Stimulated activated effector memory CD8-positive, alpha-beta T cell treated with anti-CD3 and anti-CD28 coated beads, Interleukin-12 subunit alpha, Interleukin-12 subunit beta, amount 100 ng/mL, for 72 hours (primary cell): ENCODE measurements around the gene SIX1.

Experiments used
- ATAC-seq: fragments of 150-1000 bp; cut with Tn5 transposase; 2 replicates; pipeline ENCODE4 v1.10.0; 2021
- DNase-seq, 2 donors: peaks; one replicate each; pipeline ENCODE4 v3.0.0; 2021 to 2022; ENCODE audit warnings: low spot score in 2 of 2
- H3K27ac Mint-ChIP-seq: one replicate; pipeline ENCODE4 v1.8.0; 2022; ENCODE audit warnings: mild to moderate bottlenecking, mixed read lengths
- H3K36me3 Mint-ChIP-seq: one replicate; pipeline ENCODE4 v1.8.0; 2022; ENCODE audit warnings: mild to moderate bottlenecking, mixed read lengths
- H3K4me1 Mint-ChIP-seq: one replicate; pipeline ENCODE4 v1.8.0; 2022; ENCODE audit warnings: mixed read lengths
- H3K4me3 Mint-ChIP-seq: one replicate; pipeline ENCODE4 v1.8.0; 2022; ENCODE audit warnings: mild to moderate bottlenecking, mixed read lengths
- H3K9me3 Mint-ChIP-seq: one replicate; pipeline ENCODE4 v1.8.0; 2022; ENCODE audit warnings: mixed read lengths

SIX1 gene

GRCh38 chr14:60636879-60637478, 12.3 kb downstream of the SIX1 start:
- Mint-ChIP-seq H3K27ac (no peak overlapping the region), H3K9me3 (no peaks in the 10 kb centered on the region), H3K36me3 (no peaks in the 10 kb centered on the region), H3K4me1 (peaks cover 16% of the 10 kb centered on the region), H3K4me3 (no peak overlapping the region)
- DNase-seq (no peak), ATAC-seq (no peak)

GRCh38 chr14:60634153-60634552, 15.1 kb downstream of the SIX1 start:
- H3K36me3 Mint-ChIP-seq: no peaks in the 10 kb centered on the region
- ATAC-seq: no peak
- no peak overlapping the region for H3K4me3 Mint-ChIP-seq
- peaks cover 10% of the 10 kb centered on the region for H3K4me1 Mint-ChIP-seq
- no peak for DNase-seq
- no peaks in the 10 kb centered on the region for H3K9me3 Mint-ChIP-seq
- H3K27ac Mint-ChIP-seq: no peak overlapping the region

- peak; percentile 58 for ATAC-seq
- Mint-ChIP-seq H3K4me1 (peaks cover 10% of the 10 kb centered on the region), H3K4me3 (no peak overlapping the region), H3K9me3 (no peaks in the 10 kb centered on the region), H3K27ac (no peak overlapping the region), H3K36me3 (no peaks in the 10 kb centered on the region)
- no peak for DNase-seq
These were observed 16.5 kb downstream of the SIX1 start for GRCh38 chr14:60632777-60633176.

GRCh38 chr14:60632257-60632656, 17.0 kb downstream of the SIX1 start:
- no peaks in the 10 kb centered on the region for H3K9me3 Mint-ChIP-seq
- ATAC-seq (peak; percentile 83), DNase-seq (no peak)
- no peaks in the 10 kb centered on the region for H3K36me3 Mint-ChIP-seq
- no peak overlapping the region for H3K27ac Mint-ChIP-seq
- H3K4me1 Mint-ChIP-seq: peaks cover 10% of the 10 kb centered on the region
- no peak overlapping the region for H3K4me3 Mint-ChIP-seq

- DNase-seq (no peak), ATAC-seq (no peak)
- H3K27ac Mint-ChIP-seq: no peak overlapping the region
- H3K36me3 Mint-ChIP-seq: no peaks in the 10 kb centered on the region
- H3K4me3 Mint-ChIP-seq: no peak overlapping the region
- peaks cover 10% of the 10 kb centered on the region for H3K4me1 Mint-ChIP-seq
- H3K9me3 Mint-ChIP-seq: no peaks in the 10 kb centered on the region
These were observed 17.4 kb downstream of the SIX1 start for GRCh38 chr14:60631842-60632241.

- no peaks in the 10 kb centered on the region for H3K36me3 Mint-ChIP-seq
- H3K4me3 Mint-ChIP-seq: no peak overlapping the region
- H3K27ac Mint-ChIP-seq: no peak overlapping the region
- DNase-seq (no peak), ATAC-seq (no peak)
- H3K9me3 Mint-ChIP-seq: no peaks in the 10 kb centered on the region
- H3K4me1 Mint-ChIP-seq: peaks cover 10% of the 10 kb centered on the region
These were observed 19.1 kb downstream of the SIX1 start for GRCh38 chr14:60630129-60630528.

- Mint-ChIP-seq H3K4me1 (peaks cover 10% of the 10 kb centered on the region), H3K4me3 (no peak overlapping the region), H3K9me3 (no peaks in the 10 kb centered on the region), H3K27ac (no peak overlapping the region), H3K36me3 (no peaks in the 10 kb centered on the region)
- DNase-seq (no peak), ATAC-seq (no peak)
These were observed 20.4 kb downstream of the SIX1 start for GRCh38 chr14:60628892-60629291.

- Mint-ChIP-seq H3K4me3 (no peak overlapping the region), H3K36me3 (no peaks in the 10 kb centered on the region), H3K9me3 (no peaks in the 10 kb centered on the region), H3K4me1 (no peaks in the 10 kb centered on the region), H3K27ac (no peak overlapping the region)
- DNase-seq: no peak
- no peak for ATAC-seq
These were observed 26.4 kb downstream of the SIX1 start for GRCh38 chr14:60622917-60623257.

- DNase-seq (no peak), ATAC-seq (no peak)
- H3K4me3 Mint-ChIP-seq: no peak overlapping the region
- H3K4me1 Mint-ChIP-seq: no peaks in the 10 kb centered on the region
- H3K9me3 Mint-ChIP-seq: no peaks in the 10 kb centered on the region
- H3K27ac Mint-ChIP-seq: no peak overlapping the region
- no peaks in the 10 kb centered on the region for H3K36me3 Mint-ChIP-seq
These were observed 26.9 kb downstream of the SIX1 start for GRCh38 chr14:60622210-60622916.

- H3K36me3 Mint-ChIP-seq: no peaks in the 10 kb centered on the region
These were observed 27.9 kb downstream of the SIX1 start for GRCh38 chr14:60621386-60621785.

GRCh38 chr14:60618241-60618640, 31.0 kb downstream of the SIX1 start:
- H3K4me1 Mint-ChIP-seq: no peaks in the 10 kb centered on the region
- no peak overlapping the region for H3K4me3 Mint-ChIP-seq
- no peak overlapping the region for H3K27ac Mint-ChIP-seq
- no peaks in the 10 kb centered on the region for H3K9me3 Mint-ChIP-seq
- ATAC-seq: no peak
- no peak for DNase-seq
- H3K36me3 Mint-ChIP-seq: no peaks in the 10 kb centered on the region

More at GRCh38 chr14:60621386-60621785, 27.9 kb downstream of the SIX1 start:
- H3K27ac Mint-ChIP-seq: no peak overlapping the region
- no peak overlapping the region for H3K4me3 Mint-ChIP-seq
- ATAC-seq (no peak), DNase-seq (no peak)
- no peaks in the 10 kb centered on the region for H3K4me1 Mint-ChIP-seq
- no peaks in the 10 kb centered on the region for H3K9me3 Mint-ChIP-seq

GRCh38 chr14:60616461-60616959, 32.8 kb downstream of the SIX1 start:
- no peaks in the 10 kb centered on the region for H3K4me1 Mint-ChIP-seq
- H3K9me3 Mint-ChIP-seq: no peaks in the 10 kb centered on the region
- ATAC-seq (no peak), DNase-seq (no peak)
- no peaks in the 10 kb centered on the region for H3K36me3 Mint-ChIP-seq
- H3K27ac Mint-ChIP-seq: no peak overlapping the region
- no peak overlapping the region for H3K4me3 Mint-ChIP-seq

GRCh38 chr14:60602291-60602690, 47.0 kb downstream of the SIX1 start:
- Mint-ChIP-seq H3K36me3 (no peaks in the 10 kb centered on the region), H3K4me1 (no peaks in the 10 kb centered on the region), H3K27ac (no peak overlapping the region), H3K4me3 (no peak overlapping the region), H3K9me3 (no peaks in the 10 kb centered on the region)
- DNase-seq (no peak), ATAC-seq (no peak)

- ATAC-seq: no peak
These were observed 49.5 kb downstream of the SIX1 start for GRCh38 chr14:60599727-60600126.

GRCh38 chr14:60596139-60596538, 53.1 kb downstream of the SIX1 start:
- H3K27ac Mint-ChIP-seq: no peak overlapping the region
- H3K9me3 Mint-ChIP-seq: no peaks in the 10 kb centered on the region
- H3K36me3 Mint-ChIP-seq: no peaks in the 10 kb centered on the region
- DNase-seq (no peak), ATAC-seq (no peak)
- no peaks in the 10 kb centered on the region for H3K4me1 Mint-ChIP-seq
- no peak overlapping the region for H3K4me3 Mint-ChIP-seq

More at GRCh38 chr14:60599727-60600126, 49.5 kb downstream of the SIX1 start:
- Mint-ChIP-seq H3K27ac (no peak overlapping the region), H3K36me3 (no peaks in the 10 kb centered on the region), H3K9me3 (no peaks in the 10 kb centered on the region), H3K4me3 (no peak overlapping the region), H3K4me1 (no peaks in the 10 kb centered on the region)
- DNase-seq: no peak

- no peak for ATAC-seq
- Mint-ChIP-seq H3K4me3 (no peak overlapping the region), H3K9me3 (no peaks in the 10 kb centered on the region), H3K36me3 (no peaks in the 10 kb centered on the region), H3K4me1 (no peaks in the 10 kb centered on the region), H3K27ac (no peak overlapping the region)
- DNase-seq: no peak
These were observed 55.2 kb downstream of the SIX1 start for GRCh38 chr14:60594062-60594461.
